HCT116 (cell line): ENCODE measurements around the gene PDK2. TPM values are rescaled to one million over a fixed set of nuclear protein-coding genes. Genes with fewer than 3 reads are reported as not detected.
A peak's percentile ranks its signal among the peaks of the same experiment; 100 is the strongest.

Experiments
- ATAC-seq: fragments of 200-7000 bp; cut with Tn5 transposase; 2 replicates; pipeline ENCODE4 v1.9.1; 2020; ENCODE audit warnings: mild to moderate bottlenecking, moderate library complexity
- BruUV-seq: library from RNA; stranded (reverse); fragments of 400-500 nt; replicated peaks from 2 replicates; lab custom pipeline; 2021; lab: Mats Ljungman, UMichigan
- CTCF ChIA-PET: fragments of 300-600 bp; sonication (Branson Sonifier 250); formaldehyde crosslinking; loops from one replicate; lab custom pipeline; 2021; ENCODE audit warnings: antibody characterized with exemption; lab: Charles Lee
- POLR2A ChIA-PET: fragments of 300-600, 350-600 bp; sonication (Branson Sonifier 250); formaldehyde crosslinking; loops from one replicate; lab custom pipeline; 2021; ENCODE audit warnings: antibody characterized with exemption; lab: Charles Lee
- RAD21 ChIA-PET, 2 experiments: fragments of 300-600 bp; sonication (Branson Sonifier 250); formaldehyde crosslinking; loops; one replicate each; lab custom pipeline; 2023; ENCODE audit warnings: low total read pairs in 2 of 2; ENCODE audit not compliant: uncharacterized antibody in 2 of 2, unreplicated experiment in 2 of 2, low non-redundant PET in 1 of 2; lab: Charles Lee
- DNase-seq: peaks from one replicate; pipeline ENCODE4 v3.0.0-alpha.2; 2010; ENCODE audit warnings: low read depth, low spot score
- H2AFZ ChIP-seq: fragments of 200-600 bp; shearing (Covaris generic), sonication (generic); 2 replicates; pipeline ENCODE4 v1.6.1; 2017; ENCODE audit warnings: low read depth, mixed run types, mixed read lengths, antibody characterized with exemption, low read length; ENCODE audit not compliant: poor library complexity, severe bottlenecking
- H3K27ac ChIP-seq: 2 replicates; pipeline ENCODE4 v1.5.1; 2012; ENCODE audit warnings: low read depth, low read length
- H3K27me3 ChIP-seq: fragments of 200-600 bp; sonication (generic); 2 replicates; pipeline ENCODE4 v1.6.1; 2016; ENCODE audit warnings: mixed run types, low read length, mixed read lengths; ENCODE audit not compliant: insufficient read depth
- H3K36me3 ChIP-seq, 2 experiments: fragments of 200-500 bp in 1 of 2; fragments of 200-600 bp in 1 of 2; sonication (Bioruptor generic) in 1 of 2; sonication (generic) in 1 of 2; 2 replicates each; pipeline versions ENCODE4 v1.5.1 to v1.6.1; 2014 to 2016; ENCODE audit warnings: low read length in 2 of 2, inconsistent platforms in 1 of 2, mixed read lengths in 1 of 2, mixed run types in 1 of 2; ENCODE audit not compliant: insufficient read depth in 2 of 2, control insufficient read depth in 1 of 2
- H3K4me1 ChIP-seq, 2 experiments: fragments of 200-600 bp in 1 of 2; sonication (generic) in 1 of 2; 2 replicates each; pipeline versions ENCODE4 v1.5.1 to v1.6.1; 2012 to 2017; ENCODE audit warnings: low read length in 2 of 2, inconsistent platforms in 1 of 2, mild to moderate bottlenecking in 1 of 2, mixed read lengths in 1 of 2, mixed run types in 1 of 2, moderate library complexity in 1 of 2; ENCODE audit not compliant: insufficient read depth in 2 of 2, control insufficient read depth in 1 of 2
- H3K4me2 ChIP-seq: fragments of 200-600 bp; sonication (generic); 2 replicates; pipeline ENCODE4 v1.6.1; 2017; ENCODE audit warnings: mixed run types, low read length, mixed read lengths
- H3K4me3 ChIP-seq, 2 experiments: fragments of 200-600 bp in 1 of 2; sonication (generic) in 1 of 2; replicated peaks in 1 of 2; 2 replicates each; pipeline ENCODE4 v1.5.1; 2011 to 2016; ENCODE audit warnings: low read length in 2 of 2, control low read depth in 1 of 2, low read depth in 1 of 2, mild to moderate bottlenecking in 1 of 2, mixed read lengths in 1 of 2, mixed run types in 1 of 2
- H3K79me2 ChIP-seq: fragments of 200-600 bp; sonication (generic); 2 replicates; pipeline ENCODE4 v1.6.1; 2017; ENCODE audit warnings: mild to moderate bottlenecking, mixed run types, low read length, moderate library complexity, mixed read lengths; ENCODE audit not compliant: insufficient read depth
- H3K9ac ChIP-seq: fragments of 200-600 bp; sonication (generic); 2 replicates; pipeline ENCODE4 v1.6.1; 2016; ENCODE audit warnings: low read length, mixed read lengths
- H3K9me2 ChIP-seq: fragments of 200-600 bp; sonication (generic), shearing (Covaris generic); 2 replicates; pipeline ENCODE4 v1.6.1; 2017; ENCODE audit warnings: mixed run types, mild to moderate bottlenecking, moderate library complexity; ENCODE audit not compliant: insufficient read depth
- H3K9me3 ChIP-seq, 2 experiments: fragments of 200-500 bp in 1 of 2; fragments of 200-600 bp in 1 of 2; sonication (Bioruptor generic) in 1 of 2; sonication (generic) in 1 of 2; 2 replicates each; pipeline ENCODE4 v1.6.1; 2014 to 2017; ENCODE audit warnings: low read length in 2 of 2, mixed read lengths in 2 of 2, inconsistent platforms in 1 of 2, low read depth in 1 of 2, mild to moderate bottlenecking in 1 of 2, mixed run types in 1 of 2, moderate library complexity in 1 of 2; ENCODE audit not compliant: control insufficient read depth in 1 of 2, insufficient read depth in 1 of 2
- H4K20me1 ChIP-seq: fragments of 200-600 bp; sonication (generic), shearing (Covaris generic); 2 replicates; pipeline ENCODE4 v1.6.1; 2017; ENCODE audit warnings: mixed run types, mild to moderate bottlenecking, moderate library complexity; ENCODE audit not compliant: insufficient read depth
- ATF3 ChIP-seq: IDR thresholded peaks from 2 replicates; pipeline ENCODE4 v1.6.1; 2012
- CBX3 ChIP-seq: IDR thresholded peaks from 2 replicates; pipeline ENCODE4 v1.6.1; 2012; ENCODE audit warnings: low read depth
- ELF1 ChIP-seq: IDR thresholded peaks from 2 replicates; pipeline ENCODE4 v1.6.1; 2012; ENCODE audit warnings: low read depth, borderline replicate concordance
- EZH2 ChIP-seq: fragments of 200-600 bp; sonication (generic); IDR thresholded peaks from 2 replicates; pipeline ENCODE4 v1.6.1; 2017; ENCODE audit warnings: antibody characterized with exemption, mixed run types
- FOSL1 ChIP-seq: IDR thresholded peaks from 2 replicates; pipeline ENCODE4 v1.6.1; 2012; ENCODE audit warnings: low read depth
- MAX ChIP-seq: IDR thresholded peaks from 2 replicates; pipeline ENCODE4 v1.6.1; 2012
- POLR2A ChIP-seq: IDR thresholded peaks from 2 replicates; pipeline ENCODE4 v1.7.0; 2011; ENCODE audit warnings: borderline replicate concordance; ENCODE audit not compliant: insufficient read depth, insufficient read length; ENCODE audit errors: extremely low read depth
- POLR2AphosphoS5 ChIP-seq: IDR thresholded peaks from 2 replicates; pipeline ENCODE4 v1.6.1; 2011; ENCODE audit warnings: mild to moderate bottlenecking, low read depth, low read length, moderate library complexity
- SIN3A ChIP-seq: IDR thresholded peaks from 2 replicates; pipeline ENCODE4 v1.6.1; 2012; ENCODE audit warnings: low read depth
- SP1 ChIP-seq: IDR thresholded peaks from 2 replicates; pipeline ENCODE4 v1.6.1; 2012; ENCODE audit warnings: low read depth
- YY1 ChIP-seq: IDR thresholded peaks from 2 replicates; pipeline ENCODE4 v1.6.1; 2011; ENCODE audit warnings: low read length, low read depth, moderate library complexity, mild to moderate bottlenecking; ENCODE audit not compliant: insufficient replicate concordance; ENCODE audit errors: extremely low read depth
- ZBTB33 ChIP-seq: IDR thresholded peaks from 2 replicates; pipeline ENCODE4 v1.6.1; 2011; ENCODE audit warnings: mild to moderate bottlenecking, low read length, moderate library complexity; ENCODE audit not compliant: insufficient replicate concordance; ENCODE audit errors: extremely low read depth
- ZFX ChIP-seq: fragments of 450-650 bp; IDR thresholded peaks from 2 replicates; pipeline ENCODE4 v1.6.1; 2017
- intact Hi-C: fragments of 100-400 bp; cut with micrococcal nuclease; formaldehyde crosslinking; loops from 2 replicates; pipeline ENCODE4 v1.10.0; 2022
- total RNA-seq: library from RNA; stranded (reverse); gene quantifications from one replicate; pipeline ENCODE4 v1.2.1, GENCODE V29; 2021; ENCODE audit not compliant: unreplicated experiment
- TF ChIP-seq, protein P1 (sequence below), 3 experiments: fragments of 200-600 bp in 1 of 3; sonication (generic) in 1 of 3; IDR thresholded peaks in 2 of 3; conservative IDR thresholded peaks in 1 of 3; 2 replicates each; pipeline ENCODE4 v1.5.1; 2012 to 2017; ENCODE audit warnings: low read depth in 2 of 3, low read length in 2 of 3, antibody characterized with exemption in 1 of 3, borderline replicate concordance in 1 of 3, control low read depth in 1 of 3, mild to moderate bottlenecking in 1 of 3, mixed read lengths in 1 of 3, mixed run types in 1 of 3, moderate library complexity in 1 of 3; ENCODE audit not compliant: insufficient read depth in 1 of 3

Gene PDK2
- total RNA-seq, 1 experiment from 2014 or later, result 39.1 TPM

- Histone ChIP-seq H3K79me2 (peaks cover 67% of the 10 kb centered on the region), H3K9me3 (no peaks in the 10 kb centered on the region), H3K9ac (peak overlapping the region; percentile 74), H4K20me1 (no peaks in the 10 kb centered on the region), H3K27me3 (no peaks in the 10 kb centered on the region), H3K4me2 (peak overlapping the region; percentile 92), H3K4me3 (peak overlapping the region; percentile 76 to 97), H3K27ac (peak overlapping the region; percentile 89), H2AFZ (no peak overlapping the region), H3K36me3 (peaks cover 24 to 32% of the 10 kb centered on the region in 2 experiments; a peak in 3 of 4 replicates), H3K4me1 (peaks cover 26 to 51% of the 10 kb centered on the region in 2 experiments), H3K9me2 (no peaks in the 10 kb centered on the region)
- intact Hi-C loops, result no loop called here
- ATAC-seq, result no peak
- DNase-seq, result no peak
- ChIA-PET CTCF (interaction anchor here (0.7 to 2.3 kb wide), 2 partner anchors 12 to 18 kb away, joined by 5 read pairs; no protein-coding TSS in a partner anchor), RAD21 (no interaction called here), POLR2A (no interaction called here)
- TF ChIP-seq POLR2A (peak; percentile 47), POLR2AphosphoS5 (peak; percentile 56), CBX3 (no peak)
- no TSS peak for BruUV-seq
These were observed 53.9 kb downstream of the PDK2 start for GRCh38 chr17:50149091-50149416.

DNA sequence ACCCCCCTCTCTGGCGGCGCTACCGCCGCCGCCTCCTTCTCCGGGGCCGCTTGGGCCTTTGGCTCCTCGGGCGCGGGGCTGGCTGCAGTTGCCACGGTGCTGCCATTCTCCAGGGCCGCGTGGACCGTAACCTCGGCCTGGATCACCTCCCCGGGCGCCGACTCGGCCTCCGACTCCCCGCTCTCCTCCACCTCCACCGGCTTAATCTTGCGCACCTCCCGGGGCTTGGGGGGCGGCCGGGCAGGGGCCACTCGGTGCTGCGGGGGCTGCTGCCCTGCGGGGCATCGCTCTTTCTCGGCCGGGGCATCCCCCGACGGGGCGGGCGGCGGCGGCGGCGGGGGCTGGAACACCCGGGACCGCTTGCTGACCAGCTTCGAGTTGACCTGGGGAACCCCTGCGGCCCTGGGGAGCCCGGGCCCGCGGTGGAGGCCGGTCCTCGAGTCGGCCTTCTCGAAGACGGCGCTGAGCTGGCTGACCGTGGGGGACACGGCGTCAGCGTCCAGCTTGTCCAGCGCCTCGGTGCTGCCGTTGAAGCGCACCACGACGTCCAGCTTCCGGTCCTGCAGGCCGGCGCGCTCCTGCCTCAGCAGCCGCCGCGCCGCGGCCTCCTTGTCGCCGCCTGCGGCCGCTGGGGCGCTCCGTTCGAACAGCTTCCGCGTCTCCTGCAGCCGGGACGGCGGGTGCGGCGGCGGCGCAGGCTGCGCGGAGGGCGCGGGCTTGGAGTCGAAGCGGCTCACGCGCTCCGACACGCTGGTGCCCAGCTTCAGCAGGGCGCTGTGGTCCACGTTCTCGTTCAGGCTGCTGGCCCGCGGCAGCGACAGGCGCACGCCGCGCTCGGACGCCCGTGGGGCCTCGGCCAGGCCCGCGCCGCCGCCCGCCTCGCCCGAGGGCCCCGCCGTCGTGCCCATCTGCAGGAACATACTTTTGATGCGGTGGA, 54.5 kb downstream of the PDK2 start:
- Histone ChIP-seq H3K79me2 (peaks cover 61% of the 10 kb centered on the region), H3K4me3 (peak overlapping the region; percentile 76 to 97), H4K20me1 (no peaks in the 10 kb centered on the region), H2AFZ (no peak overlapping the region), H3K9ac (peak overlapping the region; percentile 74), H3K4me1 (peaks cover 33 to 58% of the 10 kb centered on the region in 2 experiments), H3K4me2 (peak overlapping the region; percentile 92), H3K9me2 (no peaks in the 10 kb centered on the region), H3K27me3 (no peaks in the 10 kb centered on the region), H3K27ac (peak overlapping the region; percentile 89), H3K36me3 (peaks cover 18 to 25% of the 10 kb centered on the region in 2 experiments; a peak in 3 of 4 replicates), H3K9me3 (no peaks in the 10 kb centered on the region)
- no peak for DNase-seq
- no peak for ATAC-seq
- ChIA-PET RAD21 (no interaction called here), CTCF (interaction anchor here (1.0 to 2.3 kb wide), 3 partner anchors 9 to 14 kb away, joined by 3 to 5 read pairs (median 4); no protein-coding TSS in a partner anchor), POLR2A (no interaction called here)
- no TSS peak for BruUV-seq
- intact Hi-C loops, result no loop called here
- peak; percentile 4 for TF ChIP-seq YY1
- TF ChIP-seq MAX, result no peak
- TF ChIP-seq POLR2AphosphoS5, result 0 out of 2 replicates have a peak, but pooled peaks have one; percentile 18
- TF ChIP-seq ATF3, result no peak
- no peak for TF ChIP-seq SP1
- no peak for TF ChIP-seq ELF1
- peak; percentile 91; the same call in 1 of the 2 replicates for TF ChIP-seq ZFX
- no peak for TF ChIP-seq ZBTB33
- no peak for TF ChIP-seq SIN3A
- TF ChIP-seq, protein P1, sequence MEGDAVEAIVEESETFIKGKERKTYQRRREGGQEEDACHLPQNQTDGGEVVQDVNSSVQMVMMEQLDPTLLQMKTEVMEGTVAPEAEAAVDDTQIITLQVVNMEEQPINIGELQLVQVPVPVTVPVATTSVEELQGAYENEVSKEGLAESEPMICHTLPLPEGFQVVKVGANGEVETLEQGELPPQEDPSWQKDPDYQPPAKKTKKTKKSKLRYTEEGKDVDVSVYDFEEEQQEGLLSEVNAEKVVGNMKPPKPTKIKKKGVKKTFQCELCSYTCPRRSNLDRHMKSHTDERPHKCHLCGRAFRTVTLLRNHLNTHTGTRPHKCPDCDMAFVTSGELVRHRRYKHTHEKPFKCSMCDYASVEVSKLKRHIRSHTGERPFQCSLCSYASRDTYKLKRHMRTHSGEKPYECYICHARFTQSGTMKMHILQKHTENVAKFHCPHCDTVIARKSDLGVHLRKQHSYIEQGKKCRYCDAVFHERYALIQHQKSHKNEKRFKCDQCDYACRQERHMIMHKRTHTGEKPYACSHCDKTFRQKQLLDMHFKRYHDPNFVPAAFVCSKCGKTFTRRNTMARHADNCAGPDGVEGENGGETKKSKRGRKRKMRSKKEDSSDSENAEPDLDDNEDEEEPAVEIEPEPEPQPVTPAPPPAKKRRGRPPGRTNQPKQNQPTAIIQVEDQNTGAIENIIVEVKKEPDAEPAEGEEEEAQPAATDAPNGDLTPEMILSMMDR (IDR thresholded peaks at IDR 0.05 in 2 of 3, conservative IDR thresholded peaks at IDR 0.05 in 1 of 3; ENCODE audit: borderline replicate concordance in 1 of 3, insufficient read depth in 1 of 3, low read depth in 2 of 3, low read length in 2 of 3), result no peak
- TF ChIP-seq FOSL1, result no peak
- no peak for TF ChIP-seq EZH2
